MCF 10A (cell line): Measurements from ENCODE around the gene DGAT2L6. TPM values are rescaled to one million over a fixed set of nuclear protein-coding genes. Genes with fewer than 3 reads are reported as not detected.

Experiments
- BruUV-seq: library from RNA; stranded (reverse); fragments of 400-500 nt; replicated peaks from 2 replicates; lab custom pipeline; 2021; lab: Mats Ljungman, UMichigan
- CTCF ChIA-PET: fragments of 300-600 bp; sonication (Branson Sonifier 250); formaldehyde crosslinking; extraction: SDS; loops from one replicate; lab custom pipeline; 2021; ENCODE audit warnings: antibody characterized with exemption, inconsistent platforms; lab: Yijun Ruan, JAX
- POLR2A ChIA-PET: fragments of 300-600, 350-650 bp; sonication (Branson Sonifier 250); formaldehyde crosslinking; extraction: SDS; loops from one replicate; lab custom pipeline; 2020; ENCODE audit warnings: antibody characterized with exemption, inconsistent platforms; lab: Yijun Ruan, JAX
- DNase-seq: peaks from one replicate; pipeline ENCODE4 v3.0.0-alpha.2; 2018; ENCODE audit not compliant: unreplicated experiment
- H3K27ac Mint-ChIP-seq: one replicate; pipeline ENCODE4 v1.8.0; 2022; ENCODE audit warnings: mild to moderate bottlenecking, low read depth, mixed read lengths; ENCODE audit not compliant: unreplicated experiment
- H3K27me3 Mint-ChIP-seq: one replicate; pipeline ENCODE4 v1.8.0; 2022; ENCODE audit warnings: mixed read lengths; ENCODE audit not compliant: insufficient read depth, unreplicated experiment
- H3K36me3 Mint-ChIP-seq: one replicate; pipeline ENCODE4 v1.8.0; 2022; ENCODE audit warnings: mild to moderate bottlenecking, moderate library complexity, mixed read lengths; ENCODE audit not compliant: insufficient read depth, unreplicated experiment
- H3K4me1 Mint-ChIP-seq: one replicate; pipeline ENCODE4 v1.8.0; 2022; ENCODE audit warnings: mixed read lengths; ENCODE audit not compliant: insufficient read depth, unreplicated experiment
- H3K4me3 Mint-ChIP-seq: one replicate; pipeline ENCODE4 v1.8.0; 2022; ENCODE audit warnings: mild to moderate bottlenecking, moderate library complexity, mixed read lengths; ENCODE audit not compliant: unreplicated experiment
- H3K9me3 Mint-ChIP-seq: one replicate; pipeline ENCODE4 v1.8.0; 2022; ENCODE audit warnings: mixed read lengths; ENCODE audit not compliant: unreplicated experiment
- intact Hi-C: fragments of 100-400 bp; cut with micrococcal nuclease; formaldehyde crosslinking; loops from 2 replicates; pipeline ENCODE4 v1.14.1; 2022
- total RNA-seq: library from RNA; stranded (reverse); gene quantifications from 2 replicates; pipeline ENCODE4 v1.2.3, GENCODE V29; 2022
- TF ChIP-seq, protein P1 (sequence below): fragments of 200-600 bp; IDR thresholded peaks from one replicate; pipeline ENCODE4 v1.8.0; 2022; ENCODE audit warnings: antibody characterized with exemption, mild to moderate bottlenecking; ENCODE audit not compliant: unreplicated experiment

Gene DGAT2L6
- total RNA-seq, 1 experiment from 2014 or later = not detected

GRCh38 chrX:70168238-70169188 is 8.8 kb upstream of the DGAT2L6 start:
- ChIA-PET CTCF (interaction anchor here (0.6 to 1.3 kb wide), 3 partner anchors 9 to 1223 kb away, joined by 3 to 6 read pairs (median 4); no protein-coding TSS in a partner anchor), POLR2A (interaction anchor here (0.6 to 1.0 kb wide), 3 partner anchors 11 to 210 kb away, joined by 3 read pairs; no protein-coding TSS in a partner anchor)
- Mint-ChIP-seq H3K27me3 (peaks cover 53% of the 10 kb centered on the region), H3K36me3 (peaks cover 24% of the 10 kb centered on the region), H3K4me1 (no peaks in the 10 kb centered on the region), H3K9me3 (no peaks in the 10 kb centered on the region), H3K27ac (no peak overlapping the region), H3K4me3 (no peak overlapping the region)
- TF ChIP-seq, protein P1, sequence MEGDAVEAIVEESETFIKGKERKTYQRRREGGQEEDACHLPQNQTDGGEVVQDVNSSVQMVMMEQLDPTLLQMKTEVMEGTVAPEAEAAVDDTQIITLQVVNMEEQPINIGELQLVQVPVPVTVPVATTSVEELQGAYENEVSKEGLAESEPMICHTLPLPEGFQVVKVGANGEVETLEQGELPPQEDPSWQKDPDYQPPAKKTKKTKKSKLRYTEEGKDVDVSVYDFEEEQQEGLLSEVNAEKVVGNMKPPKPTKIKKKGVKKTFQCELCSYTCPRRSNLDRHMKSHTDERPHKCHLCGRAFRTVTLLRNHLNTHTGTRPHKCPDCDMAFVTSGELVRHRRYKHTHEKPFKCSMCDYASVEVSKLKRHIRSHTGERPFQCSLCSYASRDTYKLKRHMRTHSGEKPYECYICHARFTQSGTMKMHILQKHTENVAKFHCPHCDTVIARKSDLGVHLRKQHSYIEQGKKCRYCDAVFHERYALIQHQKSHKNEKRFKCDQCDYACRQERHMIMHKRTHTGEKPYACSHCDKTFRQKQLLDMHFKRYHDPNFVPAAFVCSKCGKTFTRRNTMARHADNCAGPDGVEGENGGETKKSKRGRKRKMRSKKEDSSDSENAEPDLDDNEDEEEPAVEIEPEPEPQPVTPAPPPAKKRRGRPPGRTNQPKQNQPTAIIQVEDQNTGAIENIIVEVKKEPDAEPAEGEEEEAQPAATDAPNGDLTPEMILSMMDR = no peak
- DNase-seq = peak; percentile 30
- BruUV-seq = no TSS peak
- intact Hi-C loops = no loop called here

DNA sequence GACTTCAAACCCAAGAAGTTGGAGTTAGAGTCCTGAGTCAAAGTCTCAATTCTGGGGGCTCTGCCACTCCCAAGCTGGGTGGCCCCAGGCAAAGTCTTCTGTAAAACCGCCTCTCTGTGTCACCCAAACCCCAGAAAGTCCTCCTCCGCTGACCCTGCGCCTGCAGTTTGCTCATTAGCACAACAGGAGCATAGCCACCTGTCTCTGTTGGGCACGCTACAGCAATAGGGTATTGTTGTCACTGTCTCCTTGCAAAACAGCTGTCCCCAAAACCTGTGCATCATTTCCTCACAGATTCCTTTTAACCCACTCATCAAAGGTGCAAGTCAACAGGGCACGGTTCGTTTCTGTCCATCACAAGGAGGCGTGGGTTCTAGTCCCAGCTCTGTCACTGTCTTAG is 8.0 kb upstream of the DGAT2L6 start:
- no TSS peak for BruUV-seq
- ChIA-PET POLR2A (interaction anchor here (0.6 to 1.0 kb wide), 3 partner anchors 10 to 209 kb away, joined by 3 read pairs; no protein-coding TSS in a partner anchor), CTCF (interaction anchor here (0.6 kb wide), 1 partner anchor 1223 kb away, joined by 3 read pairs; no protein-coding TSS in a partner anchor)
- H3K4me1 Mint-ChIP-seq = peaks cover 1% of the 10 kb centered on the region
- H3K36me3 Mint-ChIP-seq = peaks cover 24% of the 10 kb centered on the region
- H3K27me3 Mint-ChIP-seq = peaks cover 51% of the 10 kb centered on the region
- intact Hi-C loops = no loop called here
- no peak for DNase-seq
- TF ChIP-seq, protein P1 = no peak
- no peaks in the 10 kb centered on the region for H3K9me3 Mint-ChIP-seq
- H3K4me3 Mint-ChIP-seq = no peak overlapping the region
- no peak overlapping the region for H3K27ac Mint-ChIP-seq

DNA sequence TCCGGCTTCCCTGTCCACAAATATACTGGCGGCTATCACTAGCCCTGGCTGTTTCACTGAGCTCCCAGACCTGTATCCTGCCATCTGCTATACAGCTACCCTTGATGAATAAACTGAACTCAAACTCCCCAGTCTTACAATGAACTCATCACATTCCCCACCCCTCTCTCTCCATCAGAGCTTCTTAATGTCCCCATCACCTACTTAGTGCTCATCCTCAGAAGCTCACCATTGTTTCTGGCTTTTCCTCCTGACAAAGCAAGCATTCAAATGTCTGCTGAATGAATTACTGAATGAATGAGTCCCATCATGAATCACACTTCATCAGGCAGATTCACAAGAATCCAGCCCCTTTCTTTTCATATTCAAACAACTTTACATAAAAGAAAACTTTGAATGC is 5.7 kb upstream of the DGAT2L6 start:
- DNase-seq = no peak
- TF ChIP-seq, protein P1 = no peak
- Mint-ChIP-seq H3K36me3 (peaks cover 11% of the 10 kb centered on the region), H3K27ac (no peak overlapping the region), H3K9me3 (no peaks in the 10 kb centered on the region), H3K27me3 (peaks cover 45% of the 10 kb centered on the region), H3K4me1 (peaks cover 6% of the 10 kb centered on the region), H3K4me3 (no peak overlapping the region)
- CTCF ChIA-PET = interaction anchor here (0.6 kb wide), 2 partner anchors 76 to 261 kb away, joined by 3 read pairs; no protein-coding TSS in a partner anchor
- no TSS peak for BruUV-seq
- POLR2A ChIA-PET = interaction anchor here (1.0 kb wide), 1 partner anchor 43 kb away, joined by 3 read pairs; no protein-coding TSS in a partner anchor
- intact Hi-C loops = no loop called here

GRCh38 chrX:70172221-70172620 is 5.1 kb upstream of the DGAT2L6 start:
- POLR2A ChIA-PET = interaction anchor here (0.7 to 1.0 kb wide), 2 partner anchors 43 to 290 kb away, joined by 3 read pairs; no protein-coding TSS in a partner anchor
- intact Hi-C loops = no loop called here
- H3K36me3 Mint-ChIP-seq = peaks cover 5% of the 10 kb centered on the region

More at GRCh38 chrX:70172221-70172620, 5.1 kb upstream of the DGAT2L6 start:
- BruUV-seq = no TSS peak
- Mint-ChIP-seq H3K27ac (no peak overlapping the region), H3K27me3 (peaks cover 45% of the 10 kb centered on the region), H3K9me3 (no peaks in the 10 kb centered on the region), H3K4me1 (peaks cover 6% of the 10 kb centered on the region), H3K4me3 (no peak overlapping the region)
- TF ChIP-seq, protein P1 = no peak
- CTCF ChIA-PET = no interaction called here
- no peak for DNase-seq
